Effector CD4-positive, alpha-beta T cell (primary cell): Measurements from ENCODE around the gene DUSP15.

Source experiments
- DNase-seq: peaks from one replicate; pipeline ENCODE4 v3.0.0-alpha.2; 2020

Gene DUSP15

DNA sequence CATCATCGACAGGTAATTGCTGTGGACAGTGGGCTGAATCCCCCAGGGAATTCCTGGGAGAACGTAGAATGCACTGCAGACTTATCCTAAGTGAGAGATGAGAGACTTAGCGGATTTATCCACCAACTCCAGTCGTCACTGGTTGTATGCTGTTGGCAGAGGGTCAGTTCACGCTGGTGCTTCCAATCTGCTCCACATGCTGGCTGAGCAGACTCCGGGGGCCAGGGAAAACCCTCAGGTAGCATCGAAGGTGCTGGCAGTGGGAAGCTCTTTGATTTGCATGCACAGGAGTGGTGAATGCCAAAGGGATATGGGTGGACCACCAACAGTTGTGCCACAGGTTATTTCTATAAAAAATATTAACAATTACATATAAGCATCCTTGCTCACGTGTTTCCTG, 20.3 kb upstream of the DUSP15 start:
- DNase-seq = no peak

DNA sequence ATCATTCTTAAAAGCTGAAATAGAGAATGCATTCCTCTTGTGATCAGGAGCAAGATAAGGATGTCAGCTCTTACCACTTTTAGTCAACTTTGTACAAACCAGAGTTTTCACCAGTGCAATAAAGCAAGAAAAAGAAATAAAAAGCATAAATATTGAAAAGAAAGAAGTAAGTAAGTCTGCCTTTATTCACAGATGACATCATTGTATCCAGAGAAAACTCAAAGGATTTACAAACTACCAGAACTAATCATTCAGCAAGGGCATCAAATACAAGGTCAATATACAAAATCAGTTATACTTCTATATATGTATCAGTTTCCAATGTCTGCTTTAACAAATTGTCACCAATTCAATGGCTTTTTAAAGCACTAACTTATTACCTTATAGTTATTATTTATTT, 13.5 kb upstream of the DUSP15 start:
- DNase-seq = no peak

DNA sequence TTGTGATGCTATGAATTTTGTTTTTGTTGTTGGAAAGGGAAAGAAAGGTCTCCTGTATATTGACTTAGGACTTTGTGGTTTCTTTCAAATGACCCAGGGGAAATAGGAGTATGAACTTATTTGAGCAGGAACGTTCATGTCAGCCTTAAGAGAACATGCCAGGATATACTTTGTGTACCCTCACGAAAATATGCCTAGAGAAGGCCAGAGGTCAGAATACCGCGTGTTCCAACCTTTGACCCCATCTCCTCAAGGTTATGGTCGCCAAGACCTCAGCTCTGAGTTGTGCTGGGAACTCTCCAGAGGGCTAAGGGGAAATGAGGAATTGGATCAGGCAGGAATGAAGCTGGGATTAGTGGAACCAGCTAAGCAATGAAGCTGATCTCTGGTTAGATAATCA, 11.6 kb upstream of the DUSP15 start:
- no peak for DNase-seq

DNA sequence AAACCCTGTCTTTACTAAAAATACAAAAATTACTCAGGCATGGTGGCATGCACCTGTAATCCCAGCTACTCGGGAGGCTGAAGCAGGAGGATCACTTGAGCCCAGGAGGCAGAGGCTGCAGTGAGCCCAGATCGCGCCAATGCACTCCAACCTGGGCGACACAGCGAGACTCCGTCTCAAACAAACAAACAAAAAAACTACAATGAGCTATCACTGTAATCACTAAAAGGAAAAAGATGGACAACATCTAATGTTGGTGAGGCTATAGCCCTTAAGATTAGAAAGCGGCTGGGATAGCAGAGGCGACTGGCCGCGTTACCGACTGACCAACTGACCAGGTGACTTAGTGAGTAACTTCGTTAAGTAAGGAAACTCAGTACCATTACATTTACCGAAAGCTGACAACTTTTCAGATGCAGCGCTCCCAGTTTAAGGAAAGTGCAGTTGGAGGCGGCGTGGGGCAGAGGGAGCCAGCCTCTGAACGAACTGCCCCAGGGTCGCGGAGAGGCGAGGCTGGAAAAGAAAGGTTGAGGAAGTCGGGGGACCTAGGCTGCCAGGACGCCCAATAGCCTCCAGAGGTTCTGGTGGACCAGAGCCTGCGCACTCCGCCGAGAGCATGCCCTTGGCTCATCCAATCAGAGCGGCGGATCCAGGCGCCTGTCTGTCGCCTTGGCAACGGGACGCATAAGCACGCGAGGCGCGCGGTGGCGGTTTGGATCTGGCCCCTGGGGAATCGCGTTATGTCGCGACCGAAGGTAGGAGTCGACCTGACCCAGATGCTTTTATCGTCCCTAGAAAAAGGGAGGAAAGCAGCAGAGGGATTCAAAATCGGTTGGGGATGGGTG, 9.0 kb upstream of the DUSP15 start:
- peak; percentile 68 for DNase-seq

DNA sequence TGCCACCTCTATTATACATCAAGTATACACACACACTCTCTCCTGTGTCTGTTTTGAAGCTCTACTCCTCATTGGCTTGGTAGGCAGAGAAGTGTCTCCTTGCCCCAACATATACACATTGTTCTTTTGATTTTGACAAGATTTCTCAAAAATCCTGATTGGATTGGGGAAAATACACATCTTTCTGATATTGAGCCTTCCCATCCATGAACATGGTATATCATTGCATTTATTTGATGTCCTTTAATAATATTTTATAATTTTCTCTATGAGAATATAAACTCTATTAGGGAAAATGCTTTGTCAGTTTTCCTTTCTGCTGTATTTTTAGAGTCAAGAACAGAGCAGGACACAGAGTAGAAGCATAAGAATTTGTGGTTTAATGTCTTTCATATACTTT, 7.4 kb upstream of the DUSP15 start:
- DNase-seq = no peak

DNA sequence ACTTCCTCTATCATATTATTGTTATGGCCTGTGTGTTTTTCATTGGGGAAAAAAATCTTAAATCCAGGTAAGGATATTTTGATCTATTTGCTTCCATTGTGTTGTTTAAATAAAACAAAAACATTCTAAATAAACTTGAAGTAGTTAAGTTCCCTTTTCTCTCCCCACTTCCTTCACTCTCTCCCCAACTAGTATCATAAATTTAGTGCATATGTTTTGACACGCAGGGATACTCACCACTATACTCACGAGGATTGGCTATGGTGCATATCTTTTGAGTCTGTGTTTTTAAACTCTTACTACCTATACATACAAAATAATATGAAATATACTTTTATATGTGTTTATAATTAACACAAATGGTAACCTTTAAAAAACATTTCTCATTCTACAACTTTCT, 5.3 kb upstream of the DUSP15 start:
- no peak for DNase-seq

DNA sequence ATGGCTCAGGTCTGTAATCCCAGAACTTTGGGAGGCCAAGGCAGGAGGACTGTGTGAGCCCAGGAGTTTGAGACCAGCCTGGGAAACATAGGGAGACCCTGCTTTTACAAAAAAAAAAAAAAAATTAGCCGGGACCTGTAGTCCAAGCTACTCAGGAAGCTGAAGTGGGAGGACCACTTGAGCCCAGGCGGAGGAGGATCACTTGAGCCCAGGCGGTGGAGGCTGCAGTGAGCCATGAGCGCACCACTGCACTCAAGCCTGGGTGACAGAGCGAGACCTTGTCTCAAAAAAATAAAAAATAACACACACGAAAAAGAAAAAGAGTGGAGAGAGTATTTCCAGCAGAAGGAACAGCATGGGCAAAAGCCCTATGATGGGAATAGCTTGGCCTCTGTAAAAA, 2.1 kb upstream of the DUSP15 start:
- DNase-seq = no peak

DNA sequence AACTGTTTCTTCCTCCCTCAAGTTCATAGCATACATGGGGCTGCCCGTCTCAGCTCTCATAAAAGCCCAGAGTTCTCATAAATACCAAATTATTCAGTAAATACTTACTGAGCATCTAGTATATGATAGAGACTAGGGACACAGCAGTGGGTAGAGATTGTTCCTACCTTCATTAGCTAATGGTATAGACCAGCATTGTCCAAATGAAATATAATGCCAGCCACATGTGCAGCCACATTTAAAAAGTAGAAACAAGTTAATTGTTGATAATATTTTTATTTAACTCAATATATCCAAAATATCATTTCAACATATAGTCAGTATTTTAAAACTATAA, 1.3 kb upstream of the DUSP15 start:
- no peak for DNase-seq

DNA sequence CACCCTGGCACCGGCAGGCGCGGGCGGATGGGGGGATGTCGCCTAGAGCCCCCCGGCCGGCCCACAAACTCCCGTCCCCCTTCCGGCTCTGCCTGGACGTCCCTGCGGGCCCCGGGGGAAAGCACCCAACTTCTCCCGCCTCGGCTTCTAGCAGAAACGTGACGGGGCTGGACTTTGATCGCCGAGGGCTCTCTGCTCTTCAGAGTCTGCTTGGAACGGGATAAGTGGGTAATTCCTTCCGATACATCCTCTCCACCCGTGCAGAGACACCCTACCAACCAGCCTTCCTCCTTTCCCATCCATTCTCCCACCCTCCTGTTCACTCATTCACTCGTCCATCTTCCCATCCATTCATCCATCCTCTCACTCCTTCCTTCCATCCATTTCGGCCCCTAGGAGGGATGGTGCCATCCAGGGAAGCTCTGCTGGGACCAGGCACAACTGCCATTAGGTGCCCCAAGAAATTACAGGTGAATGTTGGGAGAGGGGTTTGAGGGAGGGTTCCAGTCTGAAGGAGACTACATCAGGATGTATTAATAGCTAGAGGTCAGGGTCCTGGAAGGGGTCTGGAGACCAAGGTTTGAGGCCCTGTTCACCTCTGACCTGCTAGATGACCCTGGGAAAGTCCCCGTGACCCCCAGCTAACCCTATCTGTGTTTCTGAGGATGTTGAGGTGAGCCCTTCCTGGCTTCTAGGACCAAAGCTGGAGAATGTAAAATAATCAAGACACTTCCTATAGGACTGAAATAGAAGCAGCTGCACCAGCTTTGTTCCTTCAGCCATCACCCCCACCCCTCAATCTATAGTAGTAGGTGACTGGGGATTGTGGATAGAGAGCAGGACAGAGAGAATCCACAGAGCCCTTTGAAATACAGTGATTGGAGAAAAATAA, 645 bp upstream of the DUSP15 start:
- DNase-seq = no peak

DNA sequence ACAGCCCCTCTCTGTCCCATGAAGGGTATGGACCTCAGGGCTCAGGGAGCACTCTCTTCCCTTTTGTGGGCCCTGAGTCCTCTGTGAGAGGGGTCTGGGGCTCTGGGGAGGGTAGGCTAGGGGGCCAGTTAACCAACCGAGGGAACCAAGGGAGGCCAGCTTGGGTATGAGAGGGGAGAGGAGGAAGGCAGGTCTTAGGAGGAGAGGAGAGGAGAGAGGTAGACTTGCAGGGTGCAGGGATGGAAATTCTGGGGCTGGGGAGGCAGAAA, 720 bp downstream of the DUSP15 start:
- DNase-seq = no peak

DNA sequence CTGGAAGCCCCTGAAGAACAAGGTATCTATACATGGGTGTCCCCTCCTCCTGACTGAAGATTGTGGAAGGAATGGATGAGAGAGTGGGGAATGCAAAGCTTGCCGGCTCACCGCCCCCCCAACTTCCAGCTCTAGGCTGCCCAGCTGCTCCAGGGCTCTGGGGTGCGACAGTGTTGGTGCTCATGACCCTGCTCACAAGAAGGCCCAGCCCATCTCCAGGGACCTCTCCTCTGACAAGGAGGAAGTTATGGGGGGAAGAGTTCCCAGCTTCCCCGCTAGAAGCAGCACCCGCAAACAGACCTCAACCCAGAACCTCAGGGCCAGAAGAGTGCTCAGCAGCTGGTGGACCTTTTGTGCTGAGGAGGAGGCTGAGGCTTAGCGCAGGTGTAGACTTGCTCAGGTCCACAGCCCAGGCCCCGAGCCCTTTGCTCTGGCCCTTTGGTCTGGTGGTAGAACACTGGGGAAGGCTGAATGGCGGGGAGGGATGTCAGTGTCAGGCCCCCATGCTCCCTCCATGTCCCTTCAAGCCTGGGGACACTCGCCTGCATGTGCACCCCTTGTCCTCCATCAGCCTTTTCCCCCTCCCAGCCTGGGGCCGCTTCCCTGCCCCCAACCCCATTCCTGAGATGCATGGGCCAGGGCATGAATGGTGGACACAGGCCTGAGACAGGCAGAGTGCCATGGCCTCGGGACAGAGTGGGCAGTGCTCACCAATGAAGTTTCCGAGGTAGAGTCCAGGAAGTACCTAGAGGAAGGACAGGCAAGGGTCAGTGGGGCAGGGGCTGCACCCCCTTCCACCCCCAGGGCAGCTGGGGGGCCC, 1.3 kb downstream of the DUSP15 start:
- DNase-seq = no peak

DNA sequence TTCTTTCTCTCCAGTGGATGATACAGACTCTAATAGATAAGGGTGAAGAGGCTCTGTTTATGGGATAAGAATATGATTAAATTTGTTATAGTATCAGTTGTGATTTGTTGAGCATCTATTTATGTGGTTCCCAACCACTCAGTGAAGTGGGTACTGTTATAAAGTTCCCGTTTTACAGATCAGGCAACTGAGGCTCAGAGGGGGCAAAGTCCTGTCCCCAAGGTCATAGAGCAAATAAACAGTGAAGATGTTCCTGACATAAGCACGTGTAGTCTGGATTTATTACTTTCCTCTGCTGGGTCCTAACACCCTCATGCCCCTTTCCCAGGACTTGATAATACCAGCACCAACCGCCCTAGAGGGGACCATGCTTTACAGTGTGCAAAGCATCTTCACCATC, 4.1 kb downstream of the DUSP15 start:
- DNase-seq = no peak

DNA sequence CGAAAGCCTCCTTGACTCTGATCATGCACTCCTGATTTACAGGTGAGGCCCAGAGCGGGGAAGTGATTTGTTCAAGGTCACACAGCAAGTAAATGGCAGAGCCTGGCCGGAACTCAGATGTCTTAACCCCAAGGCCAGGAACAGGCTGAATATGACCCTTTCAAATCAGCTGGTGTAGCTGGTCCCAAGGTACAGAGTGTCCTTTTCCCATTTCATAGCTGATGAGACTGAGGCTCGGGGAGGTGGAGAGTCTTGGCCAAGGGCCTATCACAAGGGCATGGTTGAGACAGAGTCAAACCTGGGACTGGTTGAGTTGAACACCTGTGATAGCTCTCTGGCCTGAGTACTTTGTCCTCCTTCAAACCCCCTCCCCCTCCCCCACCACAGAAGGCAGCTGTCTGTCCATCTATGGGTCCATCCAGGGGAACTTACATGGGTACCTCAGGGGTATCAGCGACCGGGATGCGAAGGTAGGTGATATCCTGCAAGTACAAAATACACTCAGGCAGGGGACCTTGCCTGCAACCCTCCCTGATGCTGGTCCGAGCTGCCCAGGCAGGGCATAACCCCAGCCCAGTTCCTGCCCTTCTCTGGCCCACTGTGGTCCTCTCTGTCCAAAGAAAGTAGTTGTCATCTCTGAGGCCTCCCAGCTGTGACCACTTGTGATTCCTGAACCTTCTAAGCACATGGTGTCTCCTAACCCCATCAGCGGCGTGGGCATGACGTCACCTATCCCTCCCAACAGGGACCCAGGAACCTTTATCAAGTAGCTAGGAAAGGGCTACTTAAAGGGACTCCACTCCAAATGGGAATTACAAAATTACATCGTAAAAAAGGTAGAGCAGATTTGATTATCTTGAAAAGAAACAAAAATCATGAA, 5.6 kb downstream of the DUSP15 start:
- DNase-seq = no peak

DNA sequence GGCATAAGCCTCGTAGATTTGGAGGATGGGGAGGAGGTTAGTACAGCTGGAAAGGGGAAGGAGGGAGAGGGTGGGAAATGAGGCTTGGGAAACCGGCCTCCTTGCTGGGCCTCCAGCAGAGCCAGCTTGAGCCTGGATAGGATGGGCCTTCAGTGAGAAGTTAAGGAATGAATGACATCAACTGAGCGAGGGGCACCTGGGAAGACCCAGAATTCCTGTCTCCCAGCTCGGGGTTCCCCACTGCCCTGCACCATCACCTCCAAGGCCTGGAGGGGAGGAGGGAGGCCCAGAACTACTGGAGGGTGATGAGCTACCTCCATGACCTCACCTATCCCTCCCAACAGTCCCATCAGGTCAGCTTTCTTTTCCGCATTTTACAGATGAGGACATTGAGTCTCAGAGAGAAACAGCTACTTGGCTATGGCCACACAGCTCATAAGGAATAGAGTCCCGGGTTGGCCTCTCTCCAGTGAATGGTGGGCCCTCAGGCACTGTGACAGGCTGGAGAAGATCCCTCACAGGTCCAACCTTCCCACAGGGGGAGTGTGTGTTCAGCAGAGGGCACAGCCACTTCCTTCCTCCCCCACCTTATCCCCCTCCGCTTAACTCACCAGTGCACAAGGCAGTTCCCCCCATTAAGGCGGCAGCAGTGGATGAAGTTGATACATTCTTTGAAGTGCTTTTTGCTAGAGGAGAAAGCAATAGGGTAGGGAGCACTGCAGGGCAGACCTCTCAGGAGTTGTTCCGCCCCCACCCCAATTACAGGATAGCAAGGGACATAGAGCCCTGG, 6.8 kb downstream of the DUSP15 start:
- no peak for DNase-seq

DNA sequence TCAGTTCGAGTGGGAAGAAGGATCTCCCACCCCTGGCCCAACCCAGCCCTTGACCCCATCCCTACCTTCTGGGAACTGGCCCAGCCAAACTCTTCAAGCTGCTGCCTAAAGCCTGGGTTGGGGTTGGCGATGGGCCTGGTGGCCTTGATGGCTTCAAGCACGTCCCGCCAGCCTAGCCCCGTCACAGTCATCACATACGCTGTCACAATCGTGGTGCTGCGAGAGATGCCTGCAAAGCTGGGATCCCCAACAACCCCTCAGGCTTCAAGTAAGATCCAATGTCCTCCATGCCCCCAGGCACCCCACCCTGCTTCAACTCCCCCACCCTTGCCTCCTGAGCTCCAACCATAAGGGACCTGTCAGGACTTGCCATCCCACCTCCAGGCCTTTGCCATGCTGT, 7.8 kb downstream of the DUSP15 start:
- DNase-seq = no peak

DNA sequence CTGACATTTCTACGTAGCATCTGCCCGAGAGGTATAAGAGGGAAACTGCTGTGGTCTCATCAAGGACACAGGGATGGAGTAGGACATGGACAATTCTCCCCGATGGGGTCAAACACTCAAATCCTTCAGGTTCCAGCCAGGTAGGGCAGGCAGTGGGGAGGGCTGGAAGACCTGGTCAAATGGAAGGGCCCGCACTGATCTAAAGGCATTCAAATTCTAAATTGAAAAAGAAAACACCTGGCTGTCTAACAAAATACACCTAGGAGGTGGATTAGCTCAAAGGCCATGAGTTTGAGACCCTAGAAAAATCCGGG, 8.2 kb downstream of the DUSP15 start:
- DNase-seq = no peak

DNA sequence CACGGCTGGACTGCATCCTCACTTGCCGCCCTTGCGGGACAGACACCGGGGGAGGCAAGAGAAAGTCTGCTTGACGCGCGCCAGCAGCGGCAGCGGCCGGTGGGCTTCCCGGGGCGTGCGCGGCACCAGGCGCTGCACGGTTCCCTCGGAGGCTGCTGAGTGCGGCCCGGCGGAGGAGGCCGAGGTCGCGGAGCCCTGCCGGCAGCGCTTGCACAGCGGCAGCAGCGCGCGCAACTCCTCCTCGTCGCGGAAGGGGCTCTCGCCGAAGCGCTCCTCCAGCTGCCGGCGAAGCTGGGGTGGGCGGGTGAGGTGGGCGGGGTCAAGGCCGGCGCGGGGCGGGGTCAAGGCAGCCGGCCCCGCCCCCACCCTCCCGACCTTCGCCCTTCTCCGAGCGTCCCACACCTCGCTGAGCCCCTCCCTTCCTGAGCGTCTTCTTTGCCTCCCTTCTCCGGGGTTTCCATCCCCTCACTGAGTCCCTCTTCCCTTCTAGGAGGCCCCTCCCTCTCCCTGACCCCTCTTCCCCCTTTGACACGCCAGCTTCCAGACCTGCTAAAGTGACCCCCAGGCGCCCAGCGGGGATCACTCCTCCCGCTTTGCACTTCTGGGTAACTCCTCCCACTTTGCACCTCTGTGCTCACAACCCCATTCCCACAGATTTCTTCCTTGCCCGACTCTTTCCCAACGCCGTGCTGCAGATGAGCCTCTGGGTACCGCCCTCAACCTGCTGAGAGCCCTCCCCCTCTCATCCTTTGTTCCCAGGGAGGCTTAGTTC, 8.8 kb downstream of the DUSP15 start:
- peak; percentile 46 for DNase-seq

DNA sequence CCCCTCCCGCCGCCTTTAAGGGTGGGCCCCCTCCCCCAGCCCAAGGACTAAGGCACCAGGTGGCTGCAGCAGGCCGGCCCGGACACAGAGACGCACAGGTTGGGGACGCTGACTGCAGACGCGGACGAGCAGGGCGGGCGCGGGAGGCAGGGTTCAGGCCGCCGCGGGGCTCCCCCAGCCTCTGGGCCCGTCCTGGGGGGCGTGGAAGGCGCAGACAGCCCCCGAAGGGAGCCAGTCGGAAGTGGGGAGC, 9.3 kb downstream of the DUSP15 start:
- DNase-seq = no peak

DNA sequence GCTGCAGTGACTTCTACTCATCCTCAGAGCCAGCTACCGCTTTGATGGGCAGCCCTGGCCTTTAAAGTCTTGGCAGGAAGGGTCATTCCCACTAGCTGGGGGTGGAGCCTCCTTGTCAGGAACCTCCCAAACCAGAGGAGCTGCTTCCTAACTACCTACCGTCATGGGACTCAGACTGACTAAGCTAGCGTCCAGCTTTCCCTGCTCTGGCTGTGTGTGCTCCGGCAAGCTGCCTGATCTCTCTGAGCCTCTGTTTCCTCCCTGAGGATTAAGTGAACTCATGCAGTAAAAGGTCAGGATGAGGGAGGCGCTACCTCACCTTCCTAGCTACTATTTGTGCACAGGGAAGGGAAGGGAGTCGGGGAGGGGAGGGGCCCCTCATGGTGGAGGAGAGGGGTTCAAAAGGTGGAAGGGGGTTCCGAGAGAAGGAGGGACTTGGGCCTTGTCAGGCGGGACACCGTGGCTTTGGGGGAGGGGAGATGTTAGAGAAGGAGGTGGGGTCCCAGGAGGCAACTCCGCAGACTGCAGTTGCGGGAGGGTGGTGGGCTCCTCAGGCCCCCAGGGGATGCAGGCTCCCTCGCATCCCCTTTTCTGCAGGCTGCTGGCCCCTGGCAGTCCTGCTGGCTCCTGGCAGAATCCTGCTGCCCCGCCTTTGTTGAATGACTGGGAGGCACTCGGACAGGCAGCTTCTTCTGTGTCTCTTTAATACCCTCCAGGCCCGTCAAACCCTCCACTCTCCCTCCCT, 9.8 kb downstream of the DUSP15 start:
- no peak for DNase-seq

DNA sequence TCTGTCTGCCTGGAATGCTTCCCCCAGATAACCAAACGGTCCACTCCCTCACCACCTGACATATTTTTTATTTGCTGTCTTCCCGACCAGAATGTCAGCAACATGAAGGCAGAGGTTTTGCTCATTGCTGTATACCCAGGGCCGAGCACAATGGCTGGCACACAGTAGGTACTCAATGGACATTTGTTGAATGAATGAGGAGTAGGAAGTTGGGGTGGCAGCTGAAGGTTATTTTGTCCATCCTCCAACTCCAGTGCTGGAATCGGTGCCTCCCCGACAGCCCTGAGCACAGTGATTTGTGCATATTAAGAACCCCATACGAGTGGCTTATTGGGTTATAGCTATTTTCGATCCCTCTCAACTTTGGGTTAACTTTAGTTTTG, 10.3 kb downstream of the DUSP15 start:
- no peak for DNase-seq
